ENCODE measurements around the gene COL6A3.

DNA sequence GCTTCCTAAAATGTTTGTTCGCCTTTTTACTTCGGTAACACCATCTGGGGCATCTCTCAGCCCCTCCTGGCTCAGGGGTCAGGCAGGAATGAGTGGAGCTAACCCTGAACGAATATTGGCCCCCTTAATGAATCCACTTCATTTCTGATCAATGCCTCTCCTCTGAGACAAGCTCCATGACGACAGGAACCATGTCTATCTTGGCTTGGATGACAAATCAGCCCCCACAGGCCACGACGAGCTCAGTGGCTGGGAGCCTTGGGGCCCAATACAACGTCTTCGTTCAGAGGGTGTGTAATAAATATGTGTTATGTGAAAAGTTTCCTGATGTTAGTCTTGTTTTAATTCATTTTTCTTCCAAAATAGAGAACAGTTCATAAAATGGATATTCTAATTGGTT is 133.0 kb downstream of the COL6A3 start:
- TF ChIP-seq, protein P1, sequence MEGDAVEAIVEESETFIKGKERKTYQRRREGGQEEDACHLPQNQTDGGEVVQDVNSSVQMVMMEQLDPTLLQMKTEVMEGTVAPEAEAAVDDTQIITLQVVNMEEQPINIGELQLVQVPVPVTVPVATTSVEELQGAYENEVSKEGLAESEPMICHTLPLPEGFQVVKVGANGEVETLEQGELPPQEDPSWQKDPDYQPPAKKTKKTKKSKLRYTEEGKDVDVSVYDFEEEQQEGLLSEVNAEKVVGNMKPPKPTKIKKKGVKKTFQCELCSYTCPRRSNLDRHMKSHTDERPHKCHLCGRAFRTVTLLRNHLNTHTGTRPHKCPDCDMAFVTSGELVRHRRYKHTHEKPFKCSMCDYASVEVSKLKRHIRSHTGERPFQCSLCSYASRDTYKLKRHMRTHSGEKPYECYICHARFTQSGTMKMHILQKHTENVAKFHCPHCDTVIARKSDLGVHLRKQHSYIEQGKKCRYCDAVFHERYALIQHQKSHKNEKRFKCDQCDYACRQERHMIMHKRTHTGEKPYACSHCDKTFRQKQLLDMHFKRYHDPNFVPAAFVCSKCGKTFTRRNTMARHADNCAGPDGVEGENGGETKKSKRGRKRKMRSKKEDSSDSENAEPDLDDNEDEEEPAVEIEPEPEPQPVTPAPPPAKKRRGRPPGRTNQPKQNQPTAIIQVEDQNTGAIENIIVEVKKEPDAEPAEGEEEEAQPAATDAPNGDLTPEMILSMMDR (IDR thresholded peaks at IDR 0.05) = no peak
- TF ChIP-seq POLR2A (IDR thresholded peaks at IDR 0.05) = no peak
